AG09309 (cell line): ENCODE results near the gene GABBR2.

ENCODE experiments used
- DNase-seq: peaks from one replicate; pipeline ENCODE4 v3.0.0-alpha.2; 2010; ENCODE audit warnings: low read depth
- H3K4me3 ChIP-seq: 2 replicates; pipeline ENCODE4 v1.5.1; 2011; ENCODE audit warnings: mild to moderate bottlenecking, low read depth, low read length, moderate library complexity; ENCODE audit not compliant: control insufficient read depth
- TF ChIP-seq, protein P1 (sequence below): IDR thresholded peaks from 2 replicates; pipeline ENCODE4 v1.5.1; 2011; ENCODE audit warnings: mild to moderate bottlenecking, low read depth, low read length, inconsistent platforms; ENCODE audit not compliant: insufficient read depth, control insufficient read depth; ENCODE audit errors: missing control alignments

Gene GABBR2

DNA sequence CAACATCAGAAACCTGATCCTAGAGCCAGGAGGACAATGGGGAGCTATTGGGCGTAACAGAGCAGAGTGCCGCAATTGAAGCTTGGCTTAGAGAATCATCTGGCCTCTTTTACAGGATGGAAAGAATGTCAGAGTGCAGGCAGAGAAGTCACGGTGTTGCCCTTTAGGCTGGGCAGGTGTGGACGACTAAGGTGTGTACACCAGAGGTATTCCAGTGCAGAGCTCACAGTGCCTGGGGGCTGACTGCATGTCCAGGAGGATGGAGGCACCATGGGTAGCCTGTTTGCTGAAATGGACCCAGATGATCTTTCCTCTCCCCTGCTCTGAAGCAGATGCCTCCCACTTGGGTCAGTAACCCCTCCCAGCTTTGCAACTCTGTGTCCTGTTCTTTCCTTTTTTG lies 404.4 kb downstream of the GABBR2 start:
- TF ChIP-seq, protein P1, sequence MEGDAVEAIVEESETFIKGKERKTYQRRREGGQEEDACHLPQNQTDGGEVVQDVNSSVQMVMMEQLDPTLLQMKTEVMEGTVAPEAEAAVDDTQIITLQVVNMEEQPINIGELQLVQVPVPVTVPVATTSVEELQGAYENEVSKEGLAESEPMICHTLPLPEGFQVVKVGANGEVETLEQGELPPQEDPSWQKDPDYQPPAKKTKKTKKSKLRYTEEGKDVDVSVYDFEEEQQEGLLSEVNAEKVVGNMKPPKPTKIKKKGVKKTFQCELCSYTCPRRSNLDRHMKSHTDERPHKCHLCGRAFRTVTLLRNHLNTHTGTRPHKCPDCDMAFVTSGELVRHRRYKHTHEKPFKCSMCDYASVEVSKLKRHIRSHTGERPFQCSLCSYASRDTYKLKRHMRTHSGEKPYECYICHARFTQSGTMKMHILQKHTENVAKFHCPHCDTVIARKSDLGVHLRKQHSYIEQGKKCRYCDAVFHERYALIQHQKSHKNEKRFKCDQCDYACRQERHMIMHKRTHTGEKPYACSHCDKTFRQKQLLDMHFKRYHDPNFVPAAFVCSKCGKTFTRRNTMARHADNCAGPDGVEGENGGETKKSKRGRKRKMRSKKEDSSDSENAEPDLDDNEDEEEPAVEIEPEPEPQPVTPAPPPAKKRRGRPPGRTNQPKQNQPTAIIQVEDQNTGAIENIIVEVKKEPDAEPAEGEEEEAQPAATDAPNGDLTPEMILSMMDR, result no peak
- no peak overlapping the region for H3K4me3 ChIP-seq
- DNase-seq, result no peak

DNA sequence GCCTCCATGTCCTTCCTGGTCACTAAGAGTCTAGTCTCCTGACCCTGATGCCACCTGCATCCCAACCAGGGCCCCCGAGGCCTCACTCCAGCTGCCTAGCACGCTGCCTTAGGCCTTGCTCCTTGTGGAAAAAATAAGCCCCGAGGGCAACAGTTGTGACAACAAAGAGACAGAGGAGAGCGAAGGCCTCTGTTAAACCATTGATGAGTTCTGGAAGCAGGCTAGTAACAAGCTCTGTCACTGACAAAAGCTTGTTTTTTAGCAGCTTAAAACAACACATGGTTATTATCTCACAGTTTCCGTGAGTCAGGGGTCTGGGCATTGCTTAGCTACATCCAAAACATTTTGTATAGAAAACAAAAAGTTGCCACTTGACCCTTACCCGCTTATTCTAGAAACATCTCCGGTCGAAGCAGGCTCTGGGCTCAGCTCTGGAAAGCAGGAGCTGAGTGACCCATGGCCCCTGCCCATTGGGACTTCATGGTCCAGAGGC lies 405.1 kb downstream of the GABBR2 start:
- DNase-seq, result no peak

DNA sequence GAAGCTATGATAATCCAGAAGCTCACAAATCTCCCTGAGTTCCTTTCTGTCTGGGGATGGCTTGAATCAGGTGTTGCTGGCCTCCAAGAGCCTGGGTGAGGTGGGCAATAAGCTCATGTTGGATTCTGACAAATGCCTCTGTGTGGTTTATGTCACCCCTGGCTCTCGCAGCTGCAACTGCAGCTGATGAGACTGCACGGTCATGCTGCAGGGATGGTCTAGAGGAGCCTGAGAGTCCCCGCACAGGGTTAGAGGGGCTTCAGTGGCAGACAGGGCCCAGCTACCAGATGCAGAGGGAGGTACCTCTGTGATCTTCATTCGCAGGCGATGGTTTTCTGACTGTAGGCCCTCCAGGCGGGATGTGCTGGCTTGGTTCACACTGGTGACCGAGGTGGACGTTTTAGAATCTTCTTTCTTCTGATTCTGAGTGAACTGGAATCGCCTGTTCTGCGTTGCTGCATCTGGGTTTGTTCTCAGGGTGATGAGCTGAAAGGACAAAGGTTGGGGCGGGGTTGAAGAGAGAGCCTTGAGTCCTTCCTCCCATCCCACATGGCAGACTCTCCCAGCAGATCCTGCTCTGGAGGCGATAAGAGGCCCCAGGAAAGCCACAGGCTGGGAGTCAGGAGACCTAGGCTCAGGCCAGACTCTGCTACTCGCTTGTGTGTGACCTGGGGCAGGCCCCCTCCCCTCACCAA lies 405.6 kb downstream of the GABBR2 start:
- DNase-seq, result no peak
- no peak overlapping the region for H3K4me3 ChIP-seq
- TF ChIP-seq, protein P1, result no peak

More for the DNA sequence above, 405.1 kb downstream of the GABBR2 start:
- TF ChIP-seq, protein P1, result no peak
- H3K4me3 ChIP-seq, result no peak overlapping the region

DNA sequence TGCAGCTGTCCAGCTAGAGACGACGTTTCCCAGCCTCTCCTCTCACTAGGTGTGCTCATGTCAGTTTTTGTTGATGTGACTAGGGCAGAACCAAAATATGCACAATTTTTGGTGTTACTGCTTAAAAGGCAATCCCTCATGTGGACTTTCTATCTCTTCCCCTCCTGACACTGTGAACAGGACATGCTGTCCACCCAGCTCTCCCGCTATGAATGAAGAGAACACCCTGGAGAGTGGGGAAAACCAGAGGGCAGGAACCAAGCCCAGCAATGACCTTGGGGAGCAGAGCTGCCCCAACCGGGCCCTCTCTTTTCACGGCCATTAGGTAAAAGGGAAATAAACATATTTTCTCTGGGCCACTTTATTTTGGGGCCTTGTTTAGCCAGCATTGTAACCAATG lies 406.6 kb downstream of the GABBR2 start:
- no peak overlapping the region for H3K4me3 ChIP-seq
- no peak for DNase-seq
- TF ChIP-seq, protein P1, result no peak

DNA sequence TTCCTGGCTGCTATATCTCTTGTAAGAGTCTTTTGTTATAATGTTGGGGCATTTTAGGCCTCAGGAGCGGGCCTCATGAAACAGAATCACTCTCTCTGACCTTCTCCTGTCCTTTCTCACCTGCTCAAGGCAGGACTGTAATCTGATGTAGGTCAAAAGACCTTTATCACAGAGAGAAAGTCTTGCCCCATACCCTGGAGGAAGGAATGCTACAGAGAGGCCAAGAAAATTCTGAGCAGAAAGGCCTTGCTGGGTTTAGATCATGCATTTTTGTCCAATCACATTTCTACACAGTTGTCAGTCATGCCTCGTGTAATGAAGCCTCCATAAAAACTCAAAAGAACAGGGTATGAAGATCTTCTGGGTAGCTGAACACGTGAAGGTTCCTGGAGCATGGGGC lies 408.1 kb downstream of the GABBR2 start:
- H3K4me3 ChIP-seq, result no peak overlapping the region
- TF ChIP-seq, protein P1, result no peak
- DNase-seq, result no peak

DNA sequence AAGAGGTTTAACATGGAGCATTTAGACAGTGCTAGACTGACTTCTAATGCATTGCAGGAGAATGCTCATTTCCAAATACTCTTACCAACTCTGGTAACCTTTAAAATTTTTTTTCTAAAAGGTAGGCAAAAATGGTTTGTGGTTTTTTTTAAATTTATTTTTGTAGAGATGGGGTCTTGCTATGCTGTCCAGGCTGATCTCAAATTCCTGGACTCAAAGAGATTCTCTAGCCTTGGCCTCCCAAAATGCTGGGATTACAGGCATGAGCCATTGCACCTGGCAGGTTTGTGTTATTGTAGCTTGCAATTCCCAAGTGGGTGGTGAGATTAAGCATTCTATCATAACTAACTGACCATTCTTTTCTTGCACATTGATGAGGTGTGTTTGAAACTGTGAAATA lies 410.3 kb downstream of the GABBR2 start:
- TF ChIP-seq, protein P1, result no peak
- DNase-seq, result no peak

More for the DNA sequence above, 410.3 kb downstream of the GABBR2 start:
- H3K4me3 ChIP-seq, result no peak overlapping the region
